HUES6 (cell line): ENCODE data around the gene DIP2C.
"Not testable (repeated sequence)": the region's sequence is repeated elsewhere in the genome, so short reads cannot be mapped to it uniquely, and the experiment has no call there.

Experiments
- H3K27ac ChIP-seq: 2 replicates; pipeline ENCODE4 v1.7.0; 2013; ENCODE audit warnings: low read depth, mild to moderate bottlenecking, low read length, inconsistent platforms
- H3K27me3 ChIP-seq: 2 replicates; pipeline ENCODE4 v1.6.1; 2013; ENCODE audit warnings: low read length; ENCODE audit not compliant: control insufficient read depth, insufficient read depth
- H3K36me3 ChIP-seq: 2 replicates; pipeline ENCODE4 v1.6.1; 2013; ENCODE audit warnings: low read length; ENCODE audit not compliant: control insufficient read depth, insufficient read depth
- H3K4me1 ChIP-seq: 2 replicates; pipeline ENCODE4 v1.6.1; 2013; ENCODE audit warnings: low read length; ENCODE audit not compliant: control insufficient read depth, insufficient read depth
- H3K4me3 ChIP-seq: 2 replicates; pipeline ENCODE4 v1.5.1; 2013; ENCODE audit warnings: low read depth, low read length
- H3K9ac ChIP-seq: one replicate; pipeline ENCODE4 v1.6.1; 2013; ENCODE audit warnings: mild to moderate bottlenecking, low read length
- H3K9me3 ChIP-seq: 2 replicates; pipeline ENCODE4 v1.6.1; 2013; ENCODE audit warnings: low read depth, low read length; ENCODE audit not compliant: control insufficient read depth, insufficient read depth

DIP2C gene

DNA sequence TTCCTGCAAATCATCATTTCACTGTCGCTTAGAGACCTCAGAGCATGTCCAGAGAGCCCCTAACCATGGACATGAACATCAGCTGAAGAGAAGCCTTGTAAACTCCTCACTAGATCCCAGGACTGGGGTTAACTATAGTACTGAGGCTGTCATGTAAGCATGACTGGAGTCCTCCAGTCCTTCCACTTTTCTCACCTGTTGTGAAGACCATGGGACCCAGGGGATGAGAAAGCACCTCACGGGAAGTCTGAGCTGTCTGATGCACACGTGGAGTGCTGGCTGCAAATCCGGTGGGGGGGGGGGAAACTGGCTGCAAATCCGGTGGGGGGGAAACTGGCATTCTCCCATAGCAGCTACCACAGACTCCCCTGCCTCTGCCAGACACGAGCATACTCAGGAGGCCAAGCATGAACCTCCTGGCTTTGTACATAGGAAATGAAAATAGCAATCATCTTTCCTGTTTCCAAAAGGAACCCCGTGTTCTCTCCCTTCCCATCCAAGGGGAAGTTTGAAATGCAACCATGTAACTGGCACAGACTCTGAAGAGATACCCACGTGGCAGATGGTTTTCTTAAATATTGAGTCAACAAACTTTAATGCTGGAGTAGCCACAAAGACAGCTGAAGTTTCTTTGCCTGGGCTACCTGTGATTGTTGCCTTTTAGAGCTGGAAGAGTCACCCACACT, 292.8 kb downstream of the DIP2C start:
- peaks cover 7% of the 10 kb centered on the region for H3K4me1 ChIP-seq
- no peak overlapping the region for H3K27ac ChIP-seq
- no peak overlapping the region for H3K9ac ChIP-seq

DNA sequence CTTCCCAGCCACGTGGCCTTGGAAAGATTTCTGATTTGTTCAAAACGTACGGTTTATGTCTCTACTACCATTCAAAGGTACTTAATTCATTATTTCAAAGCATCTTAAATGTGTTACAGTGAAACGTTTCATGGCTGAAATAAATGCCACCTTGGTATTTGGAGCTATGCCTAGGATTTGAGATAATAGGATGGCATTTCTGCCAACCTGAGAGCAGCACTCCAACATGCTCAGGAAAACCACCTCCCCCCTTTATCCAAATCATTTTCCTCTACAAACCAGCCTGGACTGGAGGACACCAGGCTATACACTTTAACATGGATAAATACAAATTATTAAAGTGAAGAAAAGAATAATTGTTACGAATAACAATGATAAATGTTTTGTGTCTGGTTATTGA, 293.4 kb downstream of the DIP2C start:
- Histone ChIP-seq H3K27me3 (no peaks in the 10 kb centered on the region), H3K27ac (no peak overlapping the region), H3K4me3 (no peak overlapping the region), H3K9ac (no peak overlapping the region), H3K4me1 (peaks cover 7% of the 10 kb centered on the region), H3K36me3 (0 out of 2 replicates have a peak, but pooled peaks cover 2% of the 10 kb centered on the region), H3K9me3 (no peaks in the 10 kb centered on the region)

More for the DNA sequence above, 292.8 kb downstream of the DIP2C start:
- no peaks in the 10 kb centered on the region for H3K27me3 ChIP-seq
- no peak overlapping the region for H3K4me3 ChIP-seq
- H3K36me3 ChIP-seq, result 0 out of 2 replicates have a peak, but pooled peaks cover 2% of the 10 kb centered on the region
- no peaks in the 10 kb centered on the region for H3K9me3 ChIP-seq

DNA sequence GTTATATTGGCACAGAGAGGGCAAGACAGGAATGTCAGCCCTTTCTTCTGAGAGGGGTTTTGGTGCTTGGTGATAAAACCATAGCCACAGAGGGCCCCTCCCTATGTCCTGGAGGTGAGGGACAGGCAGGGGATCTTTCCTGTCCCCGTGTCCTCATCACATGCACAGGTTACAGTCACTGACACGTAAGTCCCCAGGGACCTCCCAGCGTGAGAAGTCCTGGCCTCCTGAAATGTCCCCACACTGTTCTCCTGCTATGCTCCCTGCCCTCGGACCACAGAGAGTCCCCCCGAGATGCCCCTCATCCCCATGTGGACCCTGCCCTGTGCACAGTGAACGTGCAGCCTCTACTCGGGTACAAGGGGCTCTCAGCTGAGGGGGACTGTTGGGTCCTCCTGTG, 293.8 kb downstream of the DIP2C start:
- H3K4me1 ChIP-seq, result peaks cover 7% of the 10 kb centered on the region
- H3K36me3 ChIP-seq, result 0 out of 2 replicates have a peak, but pooled peaks cover 2% of the 10 kb centered on the region
- H3K9me3 ChIP-seq, result no peaks in the 10 kb centered on the region
- H3K9ac ChIP-seq, result no peak overlapping the region
- no peaks in the 10 kb centered on the region for H3K27me3 ChIP-seq
- no peak overlapping the region for H3K27ac ChIP-seq
- H3K4me3 ChIP-seq, result no peak overlapping the region

DNA sequence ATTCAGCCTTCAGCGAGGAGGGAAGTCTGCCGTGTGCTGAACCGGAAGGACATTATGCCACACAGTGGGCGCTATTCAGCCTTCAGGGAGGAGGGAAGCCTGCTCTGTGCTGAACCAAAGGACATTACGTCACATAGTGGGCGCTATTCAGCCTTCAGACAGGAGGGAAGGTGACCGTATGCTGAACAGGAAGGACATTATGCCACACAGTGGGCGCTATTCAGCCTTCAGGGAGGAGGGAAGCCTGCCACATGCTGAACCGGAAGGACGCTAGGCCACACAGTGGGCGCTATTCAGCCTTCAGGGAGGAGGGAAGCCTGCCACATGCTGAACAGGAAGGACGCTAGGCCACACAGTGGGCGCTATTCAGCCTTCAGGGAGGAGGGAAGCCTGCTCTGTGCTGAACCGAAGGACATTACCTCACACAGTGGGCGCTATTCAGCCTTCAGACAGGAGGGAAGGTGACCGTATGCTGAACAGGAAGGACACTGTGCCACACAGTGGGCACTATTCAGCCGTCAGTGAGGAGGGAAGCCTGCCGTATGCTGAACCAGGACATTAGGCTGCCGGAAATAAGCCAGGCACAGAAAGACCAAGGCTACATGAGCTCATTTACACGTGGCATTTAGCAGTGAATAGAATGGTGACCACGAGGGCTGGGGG, 294.9 kb downstream of the DIP2C start:
- not testable (repeated sequence) for H3K4me1 ChIP-seq, H3K4me3 ChIP-seq, H3K27ac ChIP-seq, H3K27me3 ChIP-seq, H3K9ac ChIP-seq, H3K9me3 ChIP-seq
- peaks cover 12% of the 10 kb centered on the region for H3K36me3 ChIP-seq

DNA sequence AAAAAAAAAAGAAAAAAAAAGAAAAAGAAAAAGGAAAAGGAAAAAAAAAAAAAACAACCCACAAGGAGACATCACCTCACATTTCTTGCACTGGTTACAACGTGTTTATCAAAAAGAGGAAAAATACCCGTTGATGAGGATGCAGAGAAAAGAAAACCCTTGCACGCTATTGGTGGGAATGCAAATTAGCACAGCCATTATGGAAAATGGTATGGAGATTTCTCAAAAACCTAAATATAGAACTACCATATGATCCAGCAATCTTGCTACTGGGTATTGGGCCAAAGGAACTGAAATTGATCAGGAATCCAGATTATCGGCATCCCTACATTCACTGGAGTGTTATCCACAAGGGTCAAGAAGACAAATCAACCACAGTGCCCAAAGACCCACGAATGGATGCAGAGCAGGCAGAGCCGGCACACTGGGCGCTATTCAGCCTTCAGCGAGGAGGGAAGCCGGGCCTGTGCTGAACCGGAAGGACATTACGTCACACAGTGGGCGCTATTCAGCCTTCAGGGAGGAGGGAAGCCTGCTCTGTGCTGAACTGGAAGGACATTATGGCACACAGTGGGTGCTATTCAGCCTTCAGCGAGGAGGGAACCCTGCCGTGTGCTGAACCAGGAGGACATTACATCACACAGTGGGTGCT, 295.6 kb downstream of the DIP2C start:
- H3K9ac ChIP-seq, result no peak overlapping the region

DNA sequence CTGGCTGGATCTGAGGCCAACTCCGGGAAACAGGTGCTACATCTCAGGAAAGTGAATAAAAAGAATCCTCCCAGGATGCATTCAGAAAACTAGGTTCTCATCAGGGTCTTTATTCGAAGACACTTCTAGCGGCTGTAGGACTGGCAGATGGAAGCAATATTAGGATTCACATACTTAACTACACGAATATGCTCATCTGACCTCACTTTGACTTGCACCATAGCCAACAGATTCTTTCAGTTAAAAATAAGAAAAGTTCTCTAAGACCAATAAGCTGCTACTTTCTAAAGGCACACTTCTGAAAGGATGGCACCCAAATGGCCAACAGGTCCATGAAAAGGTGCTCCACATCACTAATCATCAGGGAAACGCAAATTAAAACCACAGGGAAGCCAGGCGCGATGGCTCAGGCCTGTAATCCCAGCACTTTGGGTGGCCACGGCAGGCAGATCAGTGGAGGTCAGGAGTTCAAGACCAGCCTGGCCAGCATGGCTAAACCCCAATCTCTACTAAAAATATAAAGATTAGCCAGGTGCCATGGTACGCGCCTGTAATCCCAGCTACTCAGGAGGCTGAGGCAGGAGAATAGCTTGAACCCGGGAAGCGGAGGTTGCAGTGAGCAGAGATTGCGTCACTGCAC, 296.2 kb downstream of the DIP2C start:
- Histone ChIP-seq H3K36me3 (peaks cover 14% of the 10 kb centered on the region), H3K27ac (no peak overlapping the region), H3K27me3 (no peaks in the 10 kb centered on the region), H3K4me1 (peaks cover 7% of the 10 kb centered on the region), H3K9me3 (no peaks in the 10 kb centered on the region), H3K4me3 (no peak overlapping the region), H3K9ac (no peak overlapping the region)

More for the DNA sequence above, 295.6 kb downstream of the DIP2C start:
- peaks cover 7% of the 10 kb centered on the region for H3K4me1 ChIP-seq
- H3K9me3 ChIP-seq, result no peaks in the 10 kb centered on the region
- peaks cover 14% of the 10 kb centered on the region for H3K36me3 ChIP-seq
- H3K27me3 ChIP-seq, result no peaks in the 10 kb centered on the region
- no peak overlapping the region for H3K27ac ChIP-seq
- H3K4me3 ChIP-seq, result no peak overlapping the region

DNA sequence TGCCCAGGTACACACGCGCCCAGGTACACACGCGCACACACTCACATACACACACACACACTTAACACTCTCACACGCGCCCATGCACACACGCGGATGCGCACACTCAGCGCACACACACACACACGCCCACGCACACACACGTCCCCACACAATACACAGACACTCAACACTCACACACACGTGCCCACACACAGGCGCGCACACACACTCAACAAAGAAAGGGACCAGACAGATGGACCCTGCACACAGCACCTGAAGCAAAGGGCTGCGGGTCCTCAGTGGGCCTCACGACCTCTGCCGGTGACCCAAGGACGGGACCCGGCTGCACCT, 296.8 kb downstream of the DIP2C start:
- H3K4me1 ChIP-seq, result peaks cover 7% of the 10 kb centered on the region
- H3K9ac ChIP-seq, result no peak overlapping the region
- H3K9me3 ChIP-seq, result no peaks in the 10 kb centered on the region
- no peaks in the 10 kb centered on the region for H3K27me3 ChIP-seq
- no peak overlapping the region for H3K27ac ChIP-seq
- no peak overlapping the region for H3K4me3 ChIP-seq
- H3K36me3 ChIP-seq, result peaks cover 14% of the 10 kb centered on the region

DNA sequence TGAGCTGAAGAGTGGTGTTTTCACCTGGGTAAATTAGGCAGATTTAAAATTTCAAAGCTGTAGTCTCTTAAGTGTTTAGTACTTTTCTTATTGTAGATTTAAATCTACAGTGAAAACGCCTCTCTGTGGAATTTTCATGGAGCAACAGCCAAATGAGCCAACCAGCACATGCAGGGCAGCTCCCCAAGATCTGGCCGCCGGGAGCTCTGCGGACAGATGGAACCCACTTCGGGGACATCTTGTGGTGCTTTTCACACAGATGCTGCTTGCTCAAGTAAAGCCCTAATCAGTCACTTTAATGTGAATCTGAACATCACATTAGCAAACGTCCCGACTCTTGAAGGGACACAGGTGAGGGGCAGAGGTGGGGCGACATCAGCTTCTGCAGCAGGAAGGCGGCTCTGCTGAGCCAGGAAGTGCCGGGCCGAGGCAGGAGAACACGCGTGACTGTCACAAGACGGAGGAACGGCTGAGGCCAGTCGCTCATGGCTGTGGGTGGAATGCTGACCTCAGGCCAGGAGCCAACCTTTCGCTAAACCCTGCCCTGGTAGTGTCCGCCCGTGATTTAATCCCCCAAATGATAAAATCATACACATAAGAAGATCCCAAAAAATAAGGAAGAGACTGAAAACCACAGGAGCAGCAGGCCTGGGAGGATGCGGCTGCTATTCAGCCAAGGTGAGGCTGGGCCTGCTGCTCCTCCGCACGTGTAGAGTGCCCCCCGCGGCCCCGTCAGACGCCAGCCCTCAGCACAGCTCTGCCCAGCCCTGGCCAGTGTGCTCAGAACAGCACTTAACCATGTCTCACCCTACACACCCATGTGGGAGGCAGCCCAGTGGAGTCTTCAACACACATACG, 297.4 kb downstream of the DIP2C start:
- Histone ChIP-seq H3K27ac (no peak overlapping the region), H3K4me3 (no peak overlapping the region), H3K36me3 (peaks cover 15% of the 10 kb centered on the region)

DNA sequence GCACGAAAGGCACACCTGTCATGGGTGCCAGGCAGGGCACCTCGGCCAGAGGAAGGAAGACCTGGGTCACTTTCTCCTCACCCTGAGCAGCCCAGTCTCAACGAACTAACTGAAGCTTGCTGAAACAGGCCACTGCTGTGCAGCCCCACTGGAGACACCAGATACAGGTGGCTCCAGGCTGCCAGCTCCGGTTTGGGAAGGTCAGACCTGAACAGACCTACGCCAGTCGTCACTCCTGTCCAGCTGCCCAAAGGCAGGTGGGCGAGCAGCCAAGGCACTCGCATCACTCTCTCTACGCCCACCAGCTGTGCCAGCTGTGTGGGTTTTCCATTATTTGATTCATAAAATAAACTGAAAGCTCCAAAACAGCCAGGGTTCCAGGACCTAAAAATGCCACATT, 298.2 kb downstream of the DIP2C start:
- Histone ChIP-seq H3K36me3 (peaks cover 18% of the 10 kb centered on the region), H3K27me3 (no peaks in the 10 kb centered on the region), H3K9me3 (no peaks in the 10 kb centered on the region), H3K4me3 (no peak overlapping the region), H3K27ac (no peak overlapping the region), H3K9ac (no peak overlapping the region), H3K4me1 (peaks cover 7% of the 10 kb centered on the region)

More for the DNA sequence above, 297.4 kb downstream of the DIP2C start:
- H3K27me3 ChIP-seq, result no peaks in the 10 kb centered on the region
- H3K4me1 ChIP-seq, result peaks cover 7% of the 10 kb centered on the region
- no peaks in the 10 kb centered on the region for H3K9me3 ChIP-seq
- no peak overlapping the region for H3K9ac ChIP-seq

DNA sequence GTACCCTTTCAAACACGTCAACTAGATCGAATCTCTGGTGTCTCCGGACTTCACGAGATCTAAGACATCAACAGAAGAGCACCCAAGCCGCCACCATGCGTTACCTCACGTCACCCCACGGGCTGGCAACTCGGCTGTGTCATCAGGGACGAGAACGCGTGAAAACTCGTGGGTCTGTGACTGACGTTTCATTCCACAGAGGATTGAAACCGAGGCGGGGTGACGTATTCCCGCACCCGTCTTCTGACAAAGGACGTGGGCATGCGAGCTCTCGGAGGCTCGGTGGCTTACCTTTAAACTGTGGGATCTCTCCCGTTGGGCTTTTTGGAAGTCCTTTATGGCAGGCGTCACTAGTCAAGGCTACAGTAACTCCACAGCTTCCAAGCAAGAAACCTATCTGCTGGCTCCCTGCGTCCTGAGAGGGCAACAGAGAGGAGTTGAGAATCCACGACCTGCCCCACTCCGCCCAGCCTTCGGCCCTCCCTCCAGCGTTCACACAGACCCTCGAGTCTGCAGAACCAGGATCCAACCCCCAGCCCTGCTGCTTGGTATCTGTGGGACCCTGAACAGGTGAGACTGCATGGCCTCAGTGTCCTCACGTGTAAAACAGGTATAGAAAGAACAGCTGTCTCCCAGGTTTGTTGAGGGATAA, 298.9 kb downstream of the DIP2C start:
- Histone ChIP-seq H3K9me3 (no peaks in the 10 kb centered on the region), H3K9ac (no peak overlapping the region), H3K4me1 (peaks cover 7% of the 10 kb centered on the region), H3K4me3 (no peak overlapping the region), H3K27me3 (no peaks in the 10 kb centered on the region), H3K27ac (no peak overlapping the region), H3K36me3 (peaks cover 18% of the 10 kb centered on the region)
